Measurements from ENCODE around the gene SDK1. TPM values are rescaled to one million over a fixed set of nuclear protein-coding genes. Genes with fewer than 3 reads are reported as not detected.
"Not testable (repeated sequence)": the region's sequence is repeated elsewhere in the genome, so short reads cannot be mapped to it uniquely, and the experiment has no call there.

Gene SDK1
- total RNA-seq, 1 donor from 2014 or later = 7.5 TPM

- no peak for DNase-seq
Observed at GRCh38 chr7:3957472-3958108, 656.5 kb downstream of the SDK1 start.

GRCh38 chr7:3958109-3958483 lies 657.0 kb downstream of the SDK1 start:
- DNase-seq = no peak

GRCh38 chr7:3959364-3959763 lies 658.3 kb downstream of the SDK1 start:
- no peak for DNase-seq

- DNase-seq = no peak
Observed at GRCh38 chr7:3960050-3960763, 659.2 kb downstream of the SDK1 start.

GRCh38 chr7:3960942-3961341 lies 659.9 kb downstream of the SDK1 start:
- no peak for DNase-seq

GRCh38 chr7:3961857-3962503 lies 660.9 kb downstream of the SDK1 start:
- DNase-seq = no peak

- not testable (repeated sequence) for DNase-seq
Observed at GRCh38 chr7:3963768-3964167, 662.7 kb downstream of the SDK1 start.

GRCh38 chr7:3964980-3965606 lies 664.0 kb downstream of the SDK1 start:
- DNase-seq = no peak

- DNase-seq = no peak
Observed at GRCh38 chr7:3965794-3966395, 664.8 kb downstream of the SDK1 start.

- DNase-seq = no peak
Observed at GRCh38 chr7:3968234-3968633, 667.2 kb downstream of the SDK1 start.

- no peak for DNase-seq
Observed at GRCh38 chr7:3969286-3969685, 668.2 kb downstream of the SDK1 start.

- DNase-seq = no peak
Observed at GRCh38 chr7:3971323-3971722, 670.3 kb downstream of the SDK1 start.

- no peak for DNase-seq
Observed at GRCh38 chr7:3973264-3973663, 672.2 kb downstream of the SDK1 start.

- no peak for DNase-seq
Observed at GRCh38 chr7:3974329-3974728, 673.3 kb downstream of the SDK1 start.

- DNase-seq = no peak
Observed at GRCh38 chr7:3975371-3975770, 674.3 kb downstream of the SDK1 start.

GRCh38 chr7:3977391-3977790 lies 676.3 kb downstream of the SDK1 start:
- DNase-seq = no peak

- no peak for DNase-seq
Observed at GRCh38 chr7:3978839-3979238, 677.8 kb downstream of the SDK1 start.

- no peak for DNase-seq
Observed at GRCh38 chr7:3979611-3980299, 678.7 kb downstream of the SDK1 start.

GRCh38 chr7:3980300-3980643 lies 679.2 kb downstream of the SDK1 start:
- DNase-seq = no peak

GRCh38 chr7:3981281-3981680 lies 680.2 kb downstream of the SDK1 start:
- no peak for DNase-seq

- no peak for DNase-seq
Observed at GRCh38 chr7:3984456-3984855, 683.4 kb downstream of the SDK1 start.

- DNase-seq = no peak
Observed at GRCh38 chr7:3986927-3987326, 685.9 kb downstream of the SDK1 start.
